ENCODE data around the gene SLX4IP. TPM values are rescaled to one million over a fixed set of nuclear protein-coding genes. Genes with fewer than 3 reads are reported as not detected.

Gene SLX4IP
- total and polyA plus RNA-seq, 2 of the 13 experiments (the other 11 are each of a cell fraction or from before 2014, with no cell fraction given): 3.6 to 7.3 TPM

GRCh38 chr20:10637031-10637559, 202.0 kb downstream of the SLX4IP start (continued):
- TF ChIP-seq UBTF (CRISPR knock-in tag; IDR thresholded peaks at IDR 0.05) (no peak), KDM5A (IDR thresholded peaks at IDR 0.05; ENCODE audit: borderline replicate concordance, low read length) (no peak), ZNF691 (CRISPR knock-in tag; IDR thresholded peaks at IDR 0.05; ENCODE audit: borderline replicate concordance, low read depth) (0 out of 2 replicates have a peak, but pooled peaks have one; percentile 1), ZNF687 (CRISPR knock-in tag; IDR thresholded peaks at IDR 0.05) (peak; percentile 38), ZNF761 (CRISPR knock-in tag; conservative IDR thresholded peaks at IDR 0.05) (no peak), RELA (CRISPR knock-in tag; IDR thresholded peaks at IDR 0.05) (no peak), ZNF281 (CRISPR knock-in tag; IDR thresholded peaks at IDR 0.05; ENCODE audit: borderline replicate concordance) (peak; percentile 52; the same call in 1 of the 2 replicates), JARID2 (CRISPR knock-in tag; IDR thresholded peaks at IDR 0.05; ENCODE audit: insufficient replicate concordance) (no peak), ZNF232 (CRISPR knock-in tag; IDR thresholded peaks at IDR 0.05; ENCODE audit: borderline replicate concordance) (no peak), FLYWCH1 (CRISPR knock-in tag; IDR thresholded peaks at IDR 0.05) (no peak), PBX3 (CRISPR knock-in tag; IDR thresholded peaks at IDR 0.05; ENCODE audit: borderline replicate concordance) (no peak), SRF (IDR thresholded peaks at IDR 0.05; ENCODE audit: low read depth, low read length) (no peak), SOX6 (IDR thresholded peaks at IDR 0.05) (no peak), SOX6 (CRISPR knock-in tag; IDR thresholded peaks at IDR 0.05) (no peak), GLI4 (CRISPR knock-in tag; IDR thresholded peaks at IDR 0.05; ENCODE audit: borderline replicate concordance) (no peak)
